Mucosa of descending colon (tissue), 3 donors: Measurements from ENCODE around the gene ASIC1. TPM values are rescaled to one million over a fixed set of nuclear protein-coding genes. Genes with fewer than 3 reads are reported as not detected.

ENCODE experiments used
- ATAC-seq: fragments of 200-7000 bp; cut with Tn5 transposase; one replicate; pipeline ENCODE4 v1.9.1; 2020; ENCODE audit warnings: mild to moderate bottlenecking, moderate library complexity
- DNase-seq, 3 donors: peaks; one replicate each; pipeline ENCODE4 v3.0.0-alpha.2; 2020
- H3K36me3 ChIP-seq: fragments of 200-600 bp; one replicate; pipeline ENCODE4 v1.8.0; 2021; ENCODE audit warnings: low read depth, mild to moderate bottlenecking
- H3K4me1 ChIP-seq: fragments of 200-600 bp; one replicate; pipeline ENCODE4 v1.8.0; 2021; ENCODE audit warnings: low read depth, mild to moderate bottlenecking
- H3K4me3 ChIP-seq: fragments of 200-600 bp; one replicate; pipeline ENCODE4 v1.8.0; 2021; ENCODE audit warnings: mild to moderate bottlenecking
- H3K9me3 ChIP-seq: fragments of 200-600 bp; one replicate; pipeline ENCODE4 v1.8.0; 2021; ENCODE audit warnings: mild to moderate bottlenecking
- intact Hi-C, 2 donors: fragments of 100-400 bp; cut with DNase I in 1 of 2; cut with micrococcal nuclease in 1 of 2; formaldehyde crosslinking; loops; one replicate each; pipeline versions ENCODE4 v1.11.0 to v1.11.1; 2022; cut with DNase I, micrococcal nuclease
- long read RNA-seq, 2 donors: library from polyadenylated mRNA; unstranded; transcript quantifications; one replicate each; pipeline ENCODE4 v2.0.0, GENCODE V29; 2019 to 2021
- total RNA-seq, 3 donors: library from RNA; stranded (reverse); fragmentation: NEBNext Ultra II Directional in 2 of 3; extraction: Animal tissue kit (Norgen Biotek cat#: 25700) in 2 of 3; gene quantifications; one replicate each; pipeline versions ENCODE4 v1.2.1 to v1.2.4, GENCODE V29; 2021 to 2023
- TF ChIP-seq, protein P1 (sequence below): fragments of 200-600 bp; IDR thresholded peaks from one replicate; pipeline ENCODE4 v1.8.0; 2022; ENCODE audit warnings: antibody characterized with exemption, mild to moderate bottlenecking
- donor health status: DM: no; HTN: no; CAD: no; lungs with moderate emphysema.
- donor health status: DM: no; HTN: no; CAD: no.
- donor health status: DM: no; HTN: yes; CAD: no.

Gene ASIC1
- 1 to 10 TPM in 2 of 3 donors, under 1 TPM in 1; 0.35 to 9.9 (median 1.7) TPM for total RNA-seq
- long read RNA-seq, donor 1, partial matches to known transcripts = 2 of 11 reads
- long read RNA-seq, donor 1, other reads (novel, unspliced or antisense) = 8 of 11 reads
- long read RNA-seq, donor 2 = 0 reads

DNA sequence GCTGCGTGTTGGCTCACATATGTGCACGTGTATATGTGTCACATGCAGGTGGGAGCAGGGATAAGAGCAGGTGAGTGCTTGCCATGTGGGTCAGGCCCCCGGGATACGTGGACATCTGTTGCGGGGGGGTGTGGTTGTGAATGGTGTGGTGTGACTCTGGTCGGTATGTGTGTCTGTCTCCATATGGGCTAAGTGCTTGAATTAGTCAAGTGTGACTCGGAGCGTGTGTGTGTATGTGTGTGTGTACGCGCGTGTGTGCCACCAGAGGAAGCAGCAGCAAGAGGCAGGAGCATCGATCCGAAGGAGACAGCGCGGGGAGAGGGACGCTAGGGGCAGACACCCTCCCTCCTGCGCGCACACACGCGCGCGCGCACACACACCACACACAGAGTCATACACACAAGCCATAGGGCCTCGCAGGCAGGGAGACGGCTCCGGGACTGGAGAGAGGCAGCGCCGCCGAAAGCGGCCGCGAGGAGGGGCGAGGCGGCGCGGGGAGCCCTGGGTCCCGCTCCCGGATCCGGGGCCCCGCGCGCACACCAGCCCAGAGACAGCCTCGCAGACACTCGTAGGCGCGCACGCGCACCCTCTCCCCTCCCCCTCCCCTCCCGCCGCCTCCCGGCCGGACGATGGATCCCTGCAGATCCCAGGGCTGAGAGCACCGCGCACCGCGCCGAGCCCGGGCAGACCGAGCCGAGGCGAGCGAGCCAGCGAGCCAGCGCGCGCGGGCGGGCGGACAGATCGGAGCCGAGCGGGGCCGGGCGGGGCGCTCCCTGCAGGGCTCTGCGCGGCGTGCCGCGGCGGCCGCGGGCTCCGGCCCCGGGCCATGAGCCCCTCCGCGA, at the start of gene ASIC1:
Gene ASIC1 (plus strand): TSS at position 597 of the 842 bp plus-strand sequence. CDS start 1,171 bp downstream, outside the sequence.
- TF ChIP-seq, protein P1, sequence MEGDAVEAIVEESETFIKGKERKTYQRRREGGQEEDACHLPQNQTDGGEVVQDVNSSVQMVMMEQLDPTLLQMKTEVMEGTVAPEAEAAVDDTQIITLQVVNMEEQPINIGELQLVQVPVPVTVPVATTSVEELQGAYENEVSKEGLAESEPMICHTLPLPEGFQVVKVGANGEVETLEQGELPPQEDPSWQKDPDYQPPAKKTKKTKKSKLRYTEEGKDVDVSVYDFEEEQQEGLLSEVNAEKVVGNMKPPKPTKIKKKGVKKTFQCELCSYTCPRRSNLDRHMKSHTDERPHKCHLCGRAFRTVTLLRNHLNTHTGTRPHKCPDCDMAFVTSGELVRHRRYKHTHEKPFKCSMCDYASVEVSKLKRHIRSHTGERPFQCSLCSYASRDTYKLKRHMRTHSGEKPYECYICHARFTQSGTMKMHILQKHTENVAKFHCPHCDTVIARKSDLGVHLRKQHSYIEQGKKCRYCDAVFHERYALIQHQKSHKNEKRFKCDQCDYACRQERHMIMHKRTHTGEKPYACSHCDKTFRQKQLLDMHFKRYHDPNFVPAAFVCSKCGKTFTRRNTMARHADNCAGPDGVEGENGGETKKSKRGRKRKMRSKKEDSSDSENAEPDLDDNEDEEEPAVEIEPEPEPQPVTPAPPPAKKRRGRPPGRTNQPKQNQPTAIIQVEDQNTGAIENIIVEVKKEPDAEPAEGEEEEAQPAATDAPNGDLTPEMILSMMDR = no peak
- DNase-seq (peak; percentile 68 to 80 (median 71)), ATAC-seq (peak; percentile 80)
- Histone ChIP-seq H3K36me3 (no peaks in the 10 kb centered on the region), H3K9me3 (no peaks in the 10 kb centered on the region), H3K4me3 (peak within 1 kb of the TSS; percentile 11), H3K4me1 (peaks cover 15% of the 10 kb centered on the region)
- intact Hi-C loops = loop anchor here in 1 of 2 donors (10.0 kb wide), 1 partner anchor 92 kb away; the partner anchor contains the start of gene AQP5

DNA sequence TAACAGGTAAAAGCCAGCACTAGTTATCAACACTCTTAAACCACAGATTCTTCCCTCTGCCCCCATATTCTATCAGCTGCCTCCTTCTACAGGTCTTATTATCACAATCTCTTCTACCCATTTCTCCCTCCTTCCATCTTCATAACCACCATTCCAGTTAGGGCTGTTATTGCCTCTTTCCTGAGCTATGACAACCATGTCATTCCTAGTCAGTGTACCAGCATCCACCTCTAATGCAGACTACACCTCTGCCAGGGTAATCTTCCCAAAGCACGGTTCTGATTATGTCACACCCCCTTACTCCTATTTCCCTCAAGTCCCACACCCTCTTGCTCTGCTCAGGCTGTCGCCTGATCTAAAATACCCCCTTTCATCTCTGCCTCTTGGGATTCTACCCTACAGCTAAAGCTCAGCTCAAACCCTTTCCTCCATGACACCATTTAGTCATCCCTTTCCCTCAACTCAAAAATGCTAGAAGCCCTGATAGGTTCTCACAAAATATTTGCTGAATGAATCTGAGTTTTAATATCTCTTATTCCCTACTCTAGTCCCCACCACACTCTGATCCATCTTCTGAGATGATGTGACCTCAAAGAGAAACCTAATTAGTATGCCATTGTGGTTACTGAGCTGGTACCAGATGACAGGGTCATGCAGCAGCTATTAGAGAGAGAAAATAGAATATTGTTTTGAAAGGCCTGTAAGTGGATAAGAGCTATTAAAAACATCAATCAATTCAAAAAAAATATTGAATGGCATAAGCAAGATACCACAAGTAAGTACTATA, 43.8 kb upstream of the ASIC1 start:
- ATAC-seq (no peak), DNase-seq (no peak)
- Histone ChIP-seq H3K36me3 (no peaks in the 10 kb centered on the region), H3K9me3 (no peaks in the 10 kb centered on the region), H3K4me3 (no peak overlapping the region), H3K4me1 (no peaks in the 10 kb centered on the region)
- TF ChIP-seq, protein P1 = no peak
- intact Hi-C loops = no loop called here

DNA sequence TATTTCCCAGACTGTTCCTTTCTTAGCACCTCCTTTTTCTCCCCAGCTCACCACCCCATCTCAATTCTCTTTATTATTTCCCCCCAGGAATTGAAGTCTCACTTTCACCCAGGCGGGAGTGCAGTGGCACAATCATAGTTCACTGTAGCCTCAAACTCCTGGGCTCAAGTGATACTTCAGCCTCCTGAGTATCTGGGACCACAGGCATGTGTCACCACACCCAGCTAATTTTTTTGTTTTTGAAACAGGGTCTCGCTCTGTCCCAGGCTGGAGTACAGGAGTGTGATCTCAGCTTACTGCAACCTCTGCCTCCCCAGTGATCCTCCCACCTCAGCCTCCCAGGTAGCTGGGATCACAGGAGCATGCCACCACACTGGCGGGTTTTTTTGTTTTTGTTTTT, 43.1 kb upstream of the ASIC1 start:
- Histone ChIP-seq H3K4me3 (no peak overlapping the region), H3K9me3 (no peaks in the 10 kb centered on the region), H3K4me1 (no peaks in the 10 kb centered on the region), H3K36me3 (no peaks in the 10 kb centered on the region)
- TF ChIP-seq, protein P1 = no peak
- DNase-seq = no peak
- no peak for ATAC-seq
- intact Hi-C loops = no loop called here

DNA sequence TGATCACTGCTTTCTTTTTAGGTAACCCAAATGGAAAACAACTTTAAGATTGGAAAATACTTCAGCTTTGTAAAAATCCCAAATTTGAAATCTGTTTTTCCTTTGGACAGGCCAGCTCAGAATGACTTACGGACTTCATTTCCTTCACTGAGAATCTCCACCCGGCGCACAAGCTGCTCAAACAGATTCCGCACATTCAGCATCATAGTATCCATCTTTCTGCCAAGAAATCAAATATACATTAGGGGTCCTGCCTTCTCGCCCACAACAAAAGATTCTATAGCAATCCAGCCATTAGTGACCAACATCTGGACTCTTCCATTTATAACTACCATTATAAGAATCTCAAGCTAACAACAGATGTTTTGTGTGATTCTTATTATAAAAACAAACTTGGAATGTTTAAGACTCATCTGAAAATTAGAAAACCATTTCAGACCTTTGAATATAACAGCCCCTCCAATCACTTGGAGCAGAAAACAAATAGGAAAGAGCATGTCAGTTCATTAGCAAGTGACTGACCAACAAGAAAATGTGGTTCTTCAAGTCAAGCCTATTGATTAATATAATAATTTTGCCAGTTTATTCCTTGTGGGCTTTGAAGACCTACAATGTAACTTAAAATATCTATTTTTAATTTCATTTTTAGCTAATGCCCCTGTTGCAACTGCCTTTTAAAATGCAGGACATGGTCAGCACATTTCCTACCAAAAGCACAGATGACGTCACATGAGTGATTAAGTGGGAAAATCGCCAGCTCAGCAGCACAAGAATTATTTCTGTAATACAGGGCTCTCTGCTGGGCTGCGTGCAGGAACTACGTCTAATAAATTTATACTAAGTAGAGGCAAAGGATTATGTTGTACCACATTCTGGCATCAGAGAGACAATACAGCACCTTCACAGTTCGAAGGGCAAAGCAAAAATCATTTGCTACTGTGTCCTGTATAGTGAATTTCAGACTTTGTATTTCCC, 40.6 kb upstream of the ASIC1 start:
- Histone ChIP-seq H3K4me3 (no peak overlapping the region), H3K4me1 (no peaks in the 10 kb centered on the region), H3K36me3 (no peaks in the 10 kb centered on the region), H3K9me3 (no peaks in the 10 kb centered on the region)
- DNase-seq (peak in 1 of 3 donors; percentile 62), ATAC-seq (peak; percentile 18)
- TF ChIP-seq, protein P1 = no peak
- intact Hi-C loops = no loop called here

DNA sequence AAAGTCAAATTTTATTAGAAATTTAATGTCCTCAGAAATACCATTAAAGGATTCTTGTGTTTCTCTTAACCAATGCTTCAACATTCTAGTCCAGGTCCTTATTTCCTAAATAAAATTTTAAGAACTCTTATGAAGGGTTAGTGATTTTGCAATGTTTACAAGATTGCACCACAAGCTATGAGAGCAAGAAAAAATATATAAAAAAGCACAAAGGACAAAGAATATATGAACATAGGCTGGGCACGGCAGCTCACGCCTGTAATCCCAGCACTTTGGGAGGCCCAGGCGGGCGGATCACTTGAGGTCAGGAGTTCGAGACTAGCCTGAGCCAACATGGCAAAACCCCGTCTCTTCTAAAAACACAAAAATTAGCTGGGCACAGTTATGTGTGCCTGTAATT, 39.8 kb upstream of the ASIC1 start:
- no peak for ATAC-seq
- intact Hi-C loops = no loop called here
- TF ChIP-seq, protein P1 = no peak
- Histone ChIP-seq H3K4me1 (no peaks in the 10 kb centered on the region), H3K9me3 (no peaks in the 10 kb centered on the region), H3K36me3 (no peaks in the 10 kb centered on the region), H3K4me3 (no peak overlapping the region)
- no peak for DNase-seq
